ENCODE results near the gene TFEB. TPM values are rescaled to one million over a fixed set of nuclear protein-coding genes. Genes with fewer than 3 reads are reported as not detected.

TFEB gene
- total and polyA plus RNA-seq, 10 donors: 55.9 to 150 (median 76.9) TPM

DNA sequence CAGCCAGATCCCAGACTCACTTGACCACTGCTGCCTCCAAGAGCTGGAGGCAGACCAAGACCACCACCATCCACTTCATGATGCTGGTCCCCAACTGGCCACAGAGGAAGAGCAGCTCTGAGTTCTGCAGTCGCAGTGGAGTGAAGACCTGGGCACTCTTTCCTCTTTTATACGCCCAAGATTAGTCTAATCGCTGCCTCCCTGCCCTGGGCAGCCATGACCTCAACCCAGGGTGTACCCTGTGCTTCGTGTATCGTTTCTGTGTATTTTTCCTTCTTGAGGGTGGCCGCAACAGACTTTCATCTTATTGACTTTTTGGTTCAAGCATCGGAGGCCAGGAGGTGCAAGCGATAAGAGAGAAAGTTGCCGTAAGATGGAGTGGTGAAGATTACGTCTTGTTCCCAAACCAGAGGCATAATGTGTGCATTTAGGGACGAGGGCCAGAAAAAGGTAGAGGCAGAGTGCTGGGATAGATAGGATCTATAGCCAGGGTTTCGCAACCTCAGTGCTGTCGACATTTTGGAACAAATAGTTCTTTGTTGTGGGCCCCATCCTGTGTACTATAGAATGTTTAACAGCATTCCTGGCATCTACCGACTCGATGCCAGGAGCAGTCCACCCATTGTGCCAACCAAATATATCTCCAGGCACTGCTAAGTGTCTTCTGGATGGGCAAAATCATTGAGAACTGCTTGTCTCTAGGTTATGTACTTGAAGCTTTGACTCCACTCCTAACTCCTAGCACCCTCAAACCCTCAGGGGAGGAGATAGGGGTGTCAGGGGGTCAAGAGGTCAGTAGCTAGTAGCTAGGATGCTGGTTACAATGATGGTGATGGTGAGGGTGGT lies 12.1 kb upstream of the TFEB start, which contains the start of gene PGC:
TSS of gene PGC (minus strand) at position 142 of the 846 bp plus-strand sequence. CDS start at position 79, 63 bp downstream.
- Histone ChIP-seq H3K36me3 (no peaks in the 10 kb centered on the region), H3K27ac (no peak within 1 kb of the TSS), H3K27me3 (replicated peaks in 1 of 7) (no peaks in the 10 kb centered on the region), H3K4me3 (no peak within 1 kb of the TSS), H3K9me3 (no peaks in the 10 kb centered on the region), H3K4me1 (no peaks in the 10 kb centered on the region)
- WGBS, 5 donors: 87 to 92% (median 90%) methylated on average over 15 of the region's 15 CpGs
- intact Hi-C loops (cut with DNase I; ENCODE audit: low total_unique reads): no loop called here
- DNase-seq: no peak
- TF ChIP-seq POLR2A (IDR thresholded peaks at IDR 0.05) (no peak), POLR2AphosphoS5 (IDR thresholded peaks at IDR 0.05) (no peak), CTCF (IDR thresholded peaks at IDR 0.05 in 8 of 11, conservative IDR thresholded peaks at IDR 0.05 in 3 of 11) (no peak)

- Histone ChIP-seq H3K4me3 (no peak overlapping the region), H3K4me1 (peaks cover 0 to 8% (median 0%) of the 10 kb centered on the region in 6 donors), H3K27ac (no peak overlapping the region), H3K27me3 (replicated peaks in 1 of 7) (no peaks in the 10 kb centered on the region), H3K36me3 (no peaks in the 10 kb centered on the region), H3K9me3 (no peaks in the 10 kb centered on the region)
- peak; percentile 50 for DNase-seq
- no peak for TF ChIP-seq POLR2AphosphoS5 (IDR thresholded peaks at IDR 0.05)
- TF ChIP-seq CTCF (IDR thresholded peaks at IDR 0.05 in 8 of 11, conservative IDR thresholded peaks at IDR 0.05 in 3 of 11): no peak
- no peak for TF ChIP-seq POLR2A (IDR thresholded peaks at IDR 0.05)
- intact Hi-C loops (cut with DNase I; ENCODE audit: low total_unique reads): no loop called here
- WGBS, 5 donors: 91 to 97% (median 93%) methylated on average over 10 of the region's 10 CpGs
Measured at GRCh38 chr6:41746107-41746506, 10.7 kb upstream of the TFEB start.

- H3K4me3 ChIP-seq: no peak overlapping the region
- TF ChIP-seq POLR2AphosphoS5 (IDR thresholded peaks at IDR 0.05): no peak
- no peak for TF ChIP-seq CTCF (IDR thresholded peaks at IDR 0.05 in 8 of 11, conservative IDR thresholded peaks at IDR 0.05 in 3 of 11)
- no peak for TF ChIP-seq POLR2A (IDR thresholded peaks at IDR 0.05)
- H3K9me3 ChIP-seq: no peaks in the 10 kb centered on the region
- no peaks in the 10 kb centered on the region for H3K36me3 ChIP-seq
- no peaks in the 10 kb centered on the region for H3K27me3 ChIP-seq (replicated peaks in 1 of 7)
- H3K27ac ChIP-seq: no peak overlapping the region
- DNase-seq: peak; percentile 45
- peaks cover 0 to 8% (median 0%) of the 10 kb centered on the region in 6 donors for H3K4me1 ChIP-seq
- WGBS, 5 donors: 72 to 91% (median 88%) methylated on average over 6 to 7 of the region's 7 CpGs
- intact Hi-C loops (cut with DNase I; ENCODE audit: low total_unique reads): no loop called here
Measured at GRCh38 chr6:41744236-41744787, 8.9 kb upstream of the TFEB start.

Data from spleen (tissue), 11 donors.